NCI-H1436 treated with DMSO at 0.1 percent for 48 hours (cell line): ENCODE data around the gene NHEJ1.

Experiments used
- DNase-seq: peaks from one replicate; lab custom pipeline; 2025; lab: John Stamatoyannopoulos, UW

Gene NHEJ1

GRCh38 chr2:219057709-219058540 lies 102.7 kb downstream of the NHEJ1 start:
- DNase-seq = no peak

GRCh38 chr2:219056896-219057708 lies 103.5 kb downstream of the NHEJ1 start:
- no peak for DNase-seq

- no peak for DNase-seq
Measured at GRCh38 chr2:219056176-219056895, 104.3 kb downstream of the NHEJ1 start.

GRCh38 chr2:219054956-219055903 lies 105.4 kb downstream of the NHEJ1 start:
- DNase-seq = no peak

GRCh38 chr2:219049282-219049681 lies 111.3 kb downstream of the NHEJ1 start:
- DNase-seq = no peak

- DNase-seq = no peak
Measured at GRCh38 chr2:219045937-219046550, 114.6 kb downstream of the NHEJ1 start.

- DNase-seq = no peak
Measured at GRCh38 chr2:219042750-219043149, 117.9 kb downstream of the NHEJ1 start.

GRCh38 chr2:219042157-219042556 lies 118.5 kb downstream of the NHEJ1 start:
- no peak for DNase-seq

GRCh38 chr2:219041252-219041651 lies 119.4 kb downstream of the NHEJ1 start, which contains the start of gene CFAP65:
TSS of gene CFAP65 (minus strand) at chr2:219041516. CDS start at chr2:219039048, 2,468 bp downstream.
- DNase-seq = no peak

GRCh38 chr2:219038600-219038999 lies 122.0 kb downstream of the NHEJ1 start:
- no peak for DNase-seq

GRCh38 chr2:219037783-219038499 lies 122.7 kb downstream of the NHEJ1 start:
- no peak for DNase-seq

GRCh38 chr2:219035942-219036341 lies 124.7 kb downstream of the NHEJ1 start:
- DNase-seq = no peak

GRCh38 chr2:219034823-219035222 lies 125.8 kb downstream of the NHEJ1 start:
- no peak for DNase-seq

GRCh38 chr2:219032051-219032745 lies 128.4 kb downstream of the NHEJ1 start:
- no peak for DNase-seq

GRCh38 chr2:219031005-219031738 lies 129.4 kb downstream of the NHEJ1 start:
- DNase-seq = no peak

GRCh38 chr2:219030177-219030940 lies 130.3 kb downstream of the NHEJ1 start:
- no peak for DNase-seq

- no peak for DNase-seq
Measured at GRCh38 chr2:219029829-219030165, 130.8 kb downstream of the NHEJ1 start.
